ENCODE measurements around the gene KLHL22.

Gene KLHL22

GRCh38 chr22:20531404-20532201 lies 36.0 kb upstream of the KLHL22 start:
- no peak for TF ChIP-seq TOX (CRISPR knock-in tag; IDR thresholded peaks at IDR 0.05; ENCODE audit: borderline replicate concordance)
- peak; percentile 92 for TF ChIP-seq ZFP3 (CRISPR knock-in tag; IDR thresholded peaks at IDR 0.05)
- TF ChIP-seq TCF4 (CRISPR knock-in tag; IDR thresholded peaks at IDR 0.05; ENCODE audit: borderline replicate concordance) = peak; percentile 18; the same call in 1 of the 2 replicates
- ATAC-seq = peak; percentile 93

- no peak; the same call in 1 of the 3 replicates for ATAC-seq
- TF ChIP-seq TOX (CRISPR knock-in tag; IDR thresholded peaks at IDR 0.05; ENCODE audit: borderline replicate concordance) (no peak), SNAI2 (CRISPR knock-in tag; IDR thresholded peaks at IDR 0.05) (no peak), ZNF70 (CRISPR knock-in tag; IDR thresholded peaks at IDR 0.05) (no peak), ESRRG (CRISPR knock-in tag; IDR thresholded peaks at IDR 0.05) (no peak), PATZ1 (CRISPR knock-in tag; IDR thresholded peaks at IDR 0.05; ENCODE audit: borderline replicate concordance) (no peak), CSRNP3 (CRISPR knock-in tag; IDR thresholded peaks at IDR 0.05) (no peak), ISL1 (CRISPR knock-in tag; IDR thresholded peaks at IDR 0.05) (no peak), PPARA (CRISPR knock-in tag; IDR thresholded peaks at IDR 0.05; ENCODE audit: borderline replicate concordance) (no peak), OSR1 (CRISPR knock-in tag; IDR thresholded peaks at IDR 0.05) (no peak), RARB (CRISPR knock-in tag; IDR thresholded peaks at IDR 0.05) (no peak), ZFP3 (CRISPR knock-in tag; IDR thresholded peaks at IDR 0.05) (no peak), TCF4 (CRISPR knock-in tag; IDR thresholded peaks at IDR 0.05; ENCODE audit: borderline replicate concordance) (no peak), TSHZ2 (CRISPR knock-in tag; IDR thresholded peaks at IDR 0.05) (no peak), ZFP30 (CRISPR knock-in tag; IDR thresholded peaks at IDR 0.05) (no peak), CSDC2 (CRISPR knock-in tag; IDR thresholded peaks at IDR 0.05) (no peak), BACH2 (CRISPR knock-in tag; IDR thresholded peaks at IDR 0.05; ENCODE audit: borderline replicate concordance) (no peak)
- TF ChIP-seq, protein P1, sequence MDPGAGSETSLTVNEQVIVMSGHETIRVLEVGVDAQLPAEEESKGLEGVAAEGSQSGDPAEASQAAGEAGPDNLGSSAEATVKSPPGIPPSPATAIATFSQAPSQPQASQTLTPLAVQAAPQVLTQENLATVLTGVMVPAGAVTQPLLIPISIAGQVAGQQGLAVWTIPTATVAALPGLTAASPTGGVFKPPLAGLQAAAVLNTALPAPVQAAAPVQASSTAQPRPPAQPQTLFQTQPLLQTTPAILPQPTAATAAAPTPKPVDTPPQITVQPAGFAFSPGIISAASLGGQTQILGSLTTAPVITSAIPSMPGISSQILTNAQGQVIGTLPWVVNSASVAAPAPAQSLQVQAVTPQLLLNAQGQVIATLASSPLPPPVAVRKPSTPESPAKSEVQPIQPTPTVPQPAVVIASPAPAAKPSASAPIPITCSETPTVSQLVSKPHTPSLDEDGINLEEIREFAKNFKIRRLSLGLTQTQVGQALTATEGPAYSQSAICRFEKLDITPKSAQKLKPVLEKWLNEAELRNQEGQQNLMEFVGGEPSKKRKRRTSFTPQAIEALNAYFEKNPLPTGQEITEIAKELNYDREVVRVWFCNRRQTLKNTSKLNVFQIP (CRISPR knock-in tag; IDR thresholded peaks at IDR 0.05; ENCODE audit: borderline replicate concordance, low read depth) = no peak
- TF ChIP-seq, protein P2, sequence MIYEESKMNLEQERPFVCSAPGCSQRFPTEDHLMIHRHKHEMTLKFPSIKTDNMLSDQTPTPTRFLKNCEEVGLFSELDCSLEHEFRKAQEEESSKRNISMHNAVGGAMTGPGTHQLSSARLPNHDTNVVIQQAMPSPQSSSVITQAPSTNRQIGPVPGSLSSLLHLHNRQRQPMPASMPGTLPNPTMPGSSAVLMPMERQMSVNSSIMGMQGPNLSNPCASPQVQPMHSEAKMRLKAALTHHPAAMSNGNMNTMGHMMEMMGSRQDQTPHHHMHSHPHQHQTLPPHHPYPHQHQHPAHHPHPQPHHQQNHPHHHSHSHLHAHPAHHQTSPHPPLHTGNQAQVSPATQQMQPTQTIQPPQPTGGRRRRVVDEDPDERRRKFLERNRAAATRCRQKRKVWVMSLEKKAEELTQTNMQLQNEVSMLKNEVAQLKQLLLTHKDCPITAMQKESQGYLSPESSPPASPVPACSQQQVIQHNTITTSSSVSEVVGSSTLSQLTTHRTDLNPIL (CRISPR knock-in tag; IDR thresholded peaks at IDR 0.05; ENCODE audit: low read depth) = no peak
Observed at GRCh38 chr22:20531154-20531403, 35.5 kb upstream of the KLHL22 start.

GRCh38 chr22:20530368-20531153 lies 35.0 kb upstream of the KLHL22 start:
- ATAC-seq = peak; percentile 63
- TF ChIP-seq BACH2 (CRISPR knock-in tag; IDR thresholded peaks at IDR 0.05; ENCODE audit: borderline replicate concordance) (no peak), PATZ1 (CRISPR knock-in tag; IDR thresholded peaks at IDR 0.05; ENCODE audit: borderline replicate concordance) (no peak), ESRRG (CRISPR knock-in tag; IDR thresholded peaks at IDR 0.05) (no peak), RARB (CRISPR knock-in tag; IDR thresholded peaks at IDR 0.05) (no peak), SNAI2 (CRISPR knock-in tag; IDR thresholded peaks at IDR 0.05) (no peak), ZNF8 (CRISPR knock-in tag; IDR thresholded peaks at IDR 0.05) (no peak), ZNF565 (CRISPR knock-in tag; conservative IDR thresholded peaks at IDR 0.05; ENCODE audit: low read depth) (no peak), ZNF70 (CRISPR knock-in tag; IDR thresholded peaks at IDR 0.05) (no peak), CSRNP3 (CRISPR knock-in tag; IDR thresholded peaks at IDR 0.05) (no peak), PPARA (CRISPR knock-in tag; IDR thresholded peaks at IDR 0.05; ENCODE audit: borderline replicate concordance) (no peak)
